Upper lobe of left lung (tissue), 4 donors: Measurements from ENCODE around the gene XRCC4.

Source experiments
- CTCF ChIP-seq, 6 experiments: fragments of 450-650 bp in 4 of 6; fragments of 200-600 bp in 2 of 6; sonication (generic) in 2 of 6; IDR thresholded peaks; one replicate each; pipeline ENCODE4 v1.5.1; 2016 to 2019; ENCODE audit warnings: antibody characterized with exemption in 6 of 6
- EP300 ChIP-seq, 4 donors: sonication (generic); formaldehyde crosslinking; IDR thresholded peaks; one replicate each; pipeline ENCODE4 v1.5.1; 2017; ENCODE audit warnings: antibody characterized with exemption in 4 of 4, control low read depth in 2 of 4
- POLR2A ChIP-seq, 4 donors: fragments of 450-650 bp; IDR thresholded peaks; one replicate each; pipeline ENCODE4 v1.5.1; 2016 to 2017; ENCODE audit warnings: antibody characterized with exemption in 4 of 4, mild to moderate bottlenecking in 2 of 4
- POLR2AphosphoS5 ChIP-seq, 2 donors: sonication (generic); formaldehyde crosslinking; IDR thresholded peaks; one replicate each; pipeline ENCODE4 v1.5.1; 2017; ENCODE audit warnings: antibody characterized with exemption in 2 of 2

DNA sequence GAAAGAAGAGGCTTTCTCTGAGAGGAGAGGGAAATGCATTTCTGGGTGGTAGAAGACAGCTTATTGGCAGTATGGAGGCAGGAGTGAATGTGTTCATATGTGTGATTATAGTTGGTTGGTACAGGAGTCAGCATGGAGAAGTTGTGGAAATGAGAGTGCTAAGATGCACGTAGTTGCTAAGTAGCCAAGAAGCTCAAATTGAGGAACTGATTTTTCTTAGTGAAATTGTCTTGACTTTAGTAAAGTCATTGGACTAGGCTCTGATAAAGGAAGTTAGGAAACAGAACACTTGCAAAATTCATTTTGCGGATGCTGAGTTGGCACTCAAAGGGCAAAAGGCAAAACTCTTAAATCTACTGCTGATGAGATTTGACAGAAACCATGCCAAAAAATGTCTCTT, 235.3 kb downstream of the XRCC4 start:
- TF ChIP-seq POLR2A (IDR thresholded peaks at IDR 0.05) (no peak), CTCF (IDR thresholded peaks at IDR 0.05) (no peak), POLR2AphosphoS5 (IDR thresholded peaks at IDR 0.05) (peak in 1 of 2 donors; percentile 55), EP300 (IDR thresholded peaks at IDR 0.05) (no peak)
